Gastrocnemius medialis (tissue), 4 donors: ENCODE measurements around the gene NNT. TPM values are rescaled to one million over a fixed set of nuclear protein-coding genes. Genes with fewer than 3 reads are reported as not detected.

ENCODE experiments used
- ATAC-seq, 2 donors: fragments of 150-250 bp; one replicate each; pipeline ENCODE4 v1.9.1; 2016
- DNase-seq, 2 donors: peaks; one replicate each; pipeline ENCODE4 v3.0.0-alpha.2; 2019
- H3K27ac ChIP-seq, 4 donors: fragments of 200-600 bp; sonication (generic); 1 replicate in 1 of 4; 2 replicates in 3 of 4; pipeline ENCODE4 v1.5.1; 2016 to 2018; ENCODE audit warnings: mild to moderate bottlenecking in 2 of 4, moderate library complexity in 1 of 4
- H3K27me3 ChIP-seq, 3 donors: fragments of 200-600 bp; sonication (generic) in 2 of 3; 1 replicate in 1 of 3; 2 replicates in 2 of 3; pipeline versions ENCODE4 v1.5.1 to v1.6.0; 2016 to 2019; ENCODE audit warnings: mild to moderate bottlenecking in 1 of 3, moderate library complexity in 1 of 3
- H3K36me3 ChIP-seq, 2 donors: fragments of 200-600 bp; sonication (generic) in 1 of 2; one replicate each; pipeline ENCODE4 v1.5.1; 2017 to 2018
- H3K4me1 ChIP-seq, 2 donors: fragments of 200-600 bp; sonication (generic) in 1 of 2; one replicate each; pipeline ENCODE4 v1.5.1; 2016 to 2017; ENCODE audit warnings: mild to moderate bottlenecking in 2 of 2
- H3K4me3 ChIP-seq, 4 donors: fragments of 200-600 bp; sonication (generic) in 3 of 4; 1 replicate in 1 of 4; 2 replicates in 3 of 4; pipeline ENCODE4 v1.5.1; 2016 to 2019; ENCODE audit warnings: mild to moderate bottlenecking in 2 of 4
- H3K9me3 ChIP-seq, 3 donors: fragments of 200-600 bp; sonication (generic) in 2 of 3; 1 replicate in 1 of 3; 2 replicates in 2 of 3; pipeline ENCODE4 v1.5.1; 2016 to 2019
- POLR2A ChIP-seq, 2 donors: fragments of 450-650 bp; IDR thresholded peaks; one replicate each; pipeline ENCODE4 v1.6.1; 2017; ENCODE audit warnings: antibody characterized with exemption in 2 of 2, mild to moderate bottlenecking in 2 of 2, moderate library complexity in 2 of 2
- in situ Hi-C, 4 donors: fragments of 200-750 bp; cut with MboI; loops; one replicate each; pipeline versions ENCODE4 v1.15.0 to v1.8.0; 2017; ENCODE audit warnings: low sequenced_read_pairs in 4 of 4
- intact Hi-C: fragments of 100-400 bp; cut with DNase I; formaldehyde crosslinking; loops from one replicate; pipeline ENCODE4 v1.15.1; 2023; ENCODE audit warnings: low total_unique reads
- total RNA-seq, 4 donors: library from RNA; depleted of rRNA; stranded (reverse); fragments of >200 nt; gene quantifications; one replicate each; pipeline versions ENCODE4 v1.1.0 to v1.2.3, GENCODE V29; 2016
- TF ChIP-seq, protein P1 (sequence below), 5 experiments: fragments of 450-650 bp in 3 of 5; fragments of 200-600 bp in 2 of 5; sonication (generic) in 2 of 5; IDR thresholded peaks in 4 of 5; conservative IDR thresholded peaks in 1 of 5; 1 replicate in 4 of 5; 2 replicates in 1 of 5; pipeline ENCODE4 v1.5.1; 2016 to 2019; ENCODE audit warnings: antibody characterized with exemption in 5 of 5, mild to moderate bottlenecking in 3 of 5, moderate library complexity in 3 of 5

Gene NNT
- total RNA-seq: 100 to 1,000 TPM in 3 of 4 donors, 10 to 100 TPM in 1; 90.3 to 149 (median 127) TPM

DNA sequence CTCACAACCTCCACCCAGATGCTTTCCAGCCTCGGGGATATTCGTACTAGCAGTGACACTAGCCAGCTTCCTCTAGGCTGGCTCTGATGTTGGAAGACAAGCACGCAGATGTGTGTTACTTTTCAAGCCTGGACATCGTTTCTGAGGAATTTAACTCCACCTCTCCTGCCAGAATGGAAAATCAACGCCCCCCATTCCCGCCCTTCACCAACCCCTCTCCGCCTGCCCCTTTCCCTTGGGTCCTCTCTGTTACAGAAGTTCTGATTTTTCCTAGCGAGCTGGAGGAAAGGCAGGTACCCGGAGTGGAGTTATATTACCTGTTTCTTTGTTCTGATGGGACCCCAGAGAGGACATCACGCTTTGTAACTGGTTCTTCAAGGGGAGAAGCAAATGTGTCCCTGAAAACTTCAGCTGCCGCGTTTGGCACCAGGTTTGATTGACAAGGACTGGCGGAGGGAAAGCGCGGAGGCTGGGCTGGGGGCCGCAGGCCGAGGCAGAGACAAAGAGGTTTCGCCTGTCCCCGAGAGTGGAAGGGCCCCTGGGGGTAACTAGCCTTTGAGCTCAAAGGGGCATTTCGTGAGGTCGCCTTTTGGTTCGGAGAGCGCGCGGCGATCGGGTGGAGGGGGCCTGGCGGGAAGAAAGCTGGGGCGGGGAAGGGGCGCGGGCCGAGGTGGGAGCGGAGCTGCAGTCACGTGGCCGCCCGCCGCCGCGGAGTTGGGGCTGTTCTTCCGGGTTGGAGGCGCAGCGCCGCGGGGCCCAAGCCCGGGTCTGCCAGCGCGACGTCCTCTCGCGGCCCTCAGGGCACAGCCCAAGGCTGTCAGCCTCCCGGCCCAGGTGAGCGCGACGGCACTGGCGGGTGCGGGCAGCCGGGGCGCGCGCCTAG lies at the start of gene NNT:
TSS of gene NNT (plus strand) at position 720 of the 883 bp plus-strand sequence. CDS start 6,016 bp downstream, outside the sequence.
- DNase-seq (peak; percentile 75 to 78), ATAC-seq (peak; percentile 45 to 46)
- peaks cover 46 to 64% of the 10 kb centered on the region in 2 donors for H3K4me1 ChIP-seq
- TF ChIP-seq, protein P1, sequence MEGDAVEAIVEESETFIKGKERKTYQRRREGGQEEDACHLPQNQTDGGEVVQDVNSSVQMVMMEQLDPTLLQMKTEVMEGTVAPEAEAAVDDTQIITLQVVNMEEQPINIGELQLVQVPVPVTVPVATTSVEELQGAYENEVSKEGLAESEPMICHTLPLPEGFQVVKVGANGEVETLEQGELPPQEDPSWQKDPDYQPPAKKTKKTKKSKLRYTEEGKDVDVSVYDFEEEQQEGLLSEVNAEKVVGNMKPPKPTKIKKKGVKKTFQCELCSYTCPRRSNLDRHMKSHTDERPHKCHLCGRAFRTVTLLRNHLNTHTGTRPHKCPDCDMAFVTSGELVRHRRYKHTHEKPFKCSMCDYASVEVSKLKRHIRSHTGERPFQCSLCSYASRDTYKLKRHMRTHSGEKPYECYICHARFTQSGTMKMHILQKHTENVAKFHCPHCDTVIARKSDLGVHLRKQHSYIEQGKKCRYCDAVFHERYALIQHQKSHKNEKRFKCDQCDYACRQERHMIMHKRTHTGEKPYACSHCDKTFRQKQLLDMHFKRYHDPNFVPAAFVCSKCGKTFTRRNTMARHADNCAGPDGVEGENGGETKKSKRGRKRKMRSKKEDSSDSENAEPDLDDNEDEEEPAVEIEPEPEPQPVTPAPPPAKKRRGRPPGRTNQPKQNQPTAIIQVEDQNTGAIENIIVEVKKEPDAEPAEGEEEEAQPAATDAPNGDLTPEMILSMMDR (IDR thresholded peaks at IDR 0.05 in 4 of 5, conservative IDR thresholded peaks at IDR 0.05 in 1 of 5): peak in 1 of 5 experiments; percentile 8
- TF ChIP-seq POLR2A (IDR thresholded peaks at IDR 0.05): peak; percentile 62 to 66
- H3K36me3 ChIP-seq: no peaks in the 10 kb centered on the region
- intact Hi-C loops: loop anchor here (1.0 to 5.0 kb wide), 4 partner anchors 11 to 535 kb away; partner anchors contain the start of gene TMEM267
- H3K27me3 ChIP-seq: no peaks in the 10 kb centered on the region
- no peaks in the 10 kb centered on the region for H3K9me3 ChIP-seq
- H3K4me3 ChIP-seq: peak within 1 kb of the TSS; percentile 75 to 85 (median 82)
- H3K27ac ChIP-seq: peak within 1 kb of the TSS; percentile 92 to 98 (median 97)
- in situ Hi-C loops: no loop called here

DNA sequence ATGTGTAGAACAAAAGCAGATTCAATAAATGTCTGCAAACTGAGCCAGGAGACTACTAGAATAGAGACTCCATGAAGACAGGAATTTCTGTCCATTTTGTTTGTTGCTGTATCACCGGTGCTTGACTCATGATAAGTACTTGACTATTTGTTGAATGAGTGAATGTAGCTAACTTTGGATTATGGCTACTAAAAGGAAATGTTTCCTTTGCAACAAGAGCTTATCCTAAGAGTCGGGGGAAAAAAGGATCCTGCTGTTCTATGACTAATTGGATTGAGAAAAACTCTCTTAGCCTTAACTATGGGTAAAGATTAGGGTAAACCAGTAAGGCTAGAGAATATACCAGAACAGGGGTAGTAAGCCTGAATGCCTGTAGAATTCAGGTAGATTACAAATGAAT lies 49.6 kb upstream of the NNT start:
- in situ Hi-C loops (loop anchor here in 1 of 4 donors (10.0 kb wide), 1 partner anchor 81 kb away; no protein-coding TSS in a partner anchor), intact Hi-C loops (no loop called here)
- H3K27ac ChIP-seq: peak overlapping the region in 3 of 4 donors; percentile 9 to 98 (median 32)

DNA sequence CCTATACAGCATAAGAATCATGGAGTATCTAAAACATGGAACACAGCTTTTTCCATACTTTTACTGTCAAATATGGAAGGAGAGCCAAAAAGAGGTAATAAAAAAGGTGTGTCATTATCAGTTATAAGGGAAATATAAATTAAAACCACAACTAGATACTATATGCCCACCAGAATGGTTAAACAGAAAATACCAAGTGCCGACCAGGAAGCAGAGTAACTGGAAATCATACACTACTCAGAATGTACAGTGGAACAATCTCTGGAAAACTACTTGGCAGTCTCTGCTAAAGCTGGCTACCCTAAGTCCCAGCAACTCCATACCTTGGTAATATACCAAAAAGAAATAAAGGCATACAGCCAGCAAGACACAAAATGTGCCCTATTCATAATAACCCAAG lies 48.5 kb upstream of the NNT start:
- in situ Hi-C loops (loop anchor here in 1 of 4 donors (10.0 kb wide), 1 partner anchor 80 kb away; no protein-coding TSS in a partner anchor), intact Hi-C loops (no loop called here)
- DNase-seq (no peak), ATAC-seq (no peak)
- Histone ChIP-seq H3K27me3 (no peaks in the 10 kb centered on the region), H3K27ac (peak overlapping the region in 3 of 4 donors; percentile 2 to 98 (median 4)), H3K4me1 (peaks cover 41 to 51% of the 10 kb centered on the region in 2 donors), H3K36me3 (peaks cover 0 to 2% of the 10 kb centered on the region in 2 donors), H3K4me3 (peak overlapping the region in 1 of 4 donors; percentile 96), H3K9me3 (no peaks in the 10 kb centered on the region)
- TF ChIP-seq POLR2A (IDR thresholded peaks at IDR 0.05): no peak
- TF ChIP-seq, protein P1 (IDR thresholded peaks at IDR 0.05 in 4 of 5, conservative IDR thresholded peaks at IDR 0.05 in 1 of 5): no peak

More for the DNA sequence above, 49.6 kb upstream of the NNT start:
- H3K4me3 ChIP-seq: no peak overlapping the region
- peaks cover 0 to 7% of the 10 kb centered on the region in 2 donors for H3K36me3 ChIP-seq
- peaks cover 49 to 57% of the 10 kb centered on the region in 2 donors for H3K4me1 ChIP-seq
- ATAC-seq: no peak
- TF ChIP-seq POLR2A (IDR thresholded peaks at IDR 0.05): no peak
- TF ChIP-seq, protein P1 (IDR thresholded peaks at IDR 0.05 in 4 of 5, conservative IDR thresholded peaks at IDR 0.05 in 1 of 5): no peak
- no peak for DNase-seq
- H3K27me3 ChIP-seq: no peaks in the 10 kb centered on the region
- no peaks in the 10 kb centered on the region for H3K9me3 ChIP-seq

DNA sequence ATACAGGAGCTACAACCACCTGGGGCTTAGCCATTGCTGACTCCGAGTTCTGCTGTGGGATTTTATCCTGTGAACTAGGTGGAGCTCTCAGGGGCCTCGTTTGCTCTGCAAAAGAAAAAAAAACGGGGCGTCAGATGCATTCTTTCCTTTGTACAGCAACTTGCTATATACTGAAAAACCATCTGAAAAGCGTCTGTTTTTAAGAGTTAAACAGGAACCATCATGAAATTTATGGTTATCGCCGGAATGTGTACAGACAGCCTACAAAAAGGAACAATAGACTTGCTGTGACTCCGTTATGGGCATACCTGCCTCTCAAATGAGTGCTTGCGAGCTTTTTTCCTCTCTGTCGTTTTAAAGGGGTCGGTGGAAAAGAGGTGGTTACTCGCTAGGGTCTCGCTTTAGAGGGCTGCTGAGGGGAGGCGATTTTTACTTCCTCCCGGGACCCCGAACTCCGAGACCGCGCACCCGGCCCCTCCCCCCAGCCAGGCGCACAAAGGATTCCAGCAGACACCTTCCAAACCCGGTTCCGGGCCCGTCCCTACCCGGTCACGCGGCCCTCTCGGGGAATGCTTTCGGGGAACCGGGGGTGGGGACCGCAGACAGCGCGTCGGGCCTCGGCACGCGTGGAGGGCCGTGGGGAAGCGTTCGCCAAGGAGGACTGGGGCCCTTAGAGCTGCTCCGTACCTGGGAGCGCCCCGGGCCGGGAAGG lies 46.9 kb upstream of the NNT start:
- TF ChIP-seq, protein P1 (IDR thresholded peaks at IDR 0.05 in 4 of 5, conservative IDR thresholded peaks at IDR 0.05 in 1 of 5): no peak
- TF ChIP-seq POLR2A (IDR thresholded peaks at IDR 0.05): peak; percentile 63 to 71
- in situ Hi-C loops (loop anchor here in 1 of 4 donors (10.0 kb wide), 1 partner anchor 79 kb away; no protein-coding TSS in a partner anchor), intact Hi-C loops (loop anchor here (1.0 to 2.0 kb wide), 4 partner anchors 41 to 77 kb away; partner anchors contain the start of genes C5orf34 and NNT)
- peak; percentile 74 to 75 for ATAC-seq
- no peaks in the 10 kb centered on the region for H3K36me3 ChIP-seq
- H3K27me3 ChIP-seq: no peaks in the 10 kb centered on the region
- peak overlapping the region; percentile 66 to 96 (median 73) for H3K4me3 ChIP-seq
- peak overlapping the region; percentile 86 to 98 (median 94) for H3K27ac ChIP-seq
- DNase-seq: peak; percentile 55 to 70
- no peaks in the 10 kb centered on the region for H3K9me3 ChIP-seq
- H3K4me1 ChIP-seq: peaks cover 41 to 45% of the 10 kb centered on the region in 2 donors
